HCT116 (cell line): ENCODE data around the gene VSTM2B.

Experiments used
- EZH2 ChIP-seq: fragments of 200-600 bp; sonication (generic); IDR thresholded peaks from 2 replicates; pipeline ENCODE4 v1.6.1; 2017; ENCODE audit warnings: antibody characterized with exemption, mixed run types
- JUND ChIP-seq: IDR thresholded peaks from 2 replicates; pipeline ENCODE4 v1.6.1; 2012
- POLR2A ChIP-seq: IDR thresholded peaks from 2 replicates; pipeline ENCODE4 v1.7.0; 2011; ENCODE audit warnings: borderline replicate concordance; ENCODE audit not compliant: insufficient read depth, insufficient read length; ENCODE audit errors: extremely low read depth
- POLR2AphosphoS5 ChIP-seq: IDR thresholded peaks from 2 replicates; pipeline ENCODE4 v1.6.1; 2011; ENCODE audit warnings: mild to moderate bottlenecking, low read depth, low read length, moderate library complexity
- SIN3A ChIP-seq: IDR thresholded peaks from 2 replicates; pipeline ENCODE4 v1.6.1; 2012; ENCODE audit warnings: low read depth
- SRF ChIP-seq: IDR thresholded peaks from 2 replicates; pipeline ENCODE4 v1.6.1; 2012; ENCODE audit warnings: low read depth
- TF ChIP-seq, protein P1 (sequence below), 3 experiments: fragments of 200-600 bp in 1 of 3; sonication (generic) in 1 of 3; IDR thresholded peaks in 2 of 3; conservative IDR thresholded peaks in 1 of 3; 2 replicates each; pipeline ENCODE4 v1.5.1; 2012 to 2017; ENCODE audit warnings: low read depth in 2 of 3, low read length in 2 of 3, antibody characterized with exemption in 1 of 3, borderline replicate concordance in 1 of 3, control low read depth in 1 of 3, mild to moderate bottlenecking in 1 of 3, mixed read lengths in 1 of 3, mixed run types in 1 of 3, moderate library complexity in 1 of 3; ENCODE audit not compliant: insufficient read depth in 1 of 3
- TF ChIP-seq, protein P2 (sequence below): IDR thresholded peaks from 2 replicates; pipeline ENCODE4 v1.6.1; 2012
- TF ChIP-seq, protein P3 (sequence below): IDR thresholded peaks from 2 replicates; pipeline ENCODE4 v1.6.1; 2011; ENCODE audit warnings: mild to moderate bottlenecking, low read length, moderate library complexity; ENCODE audit not compliant: insufficient replicate concordance; ENCODE audit errors: extremely low read depth

DNA sequence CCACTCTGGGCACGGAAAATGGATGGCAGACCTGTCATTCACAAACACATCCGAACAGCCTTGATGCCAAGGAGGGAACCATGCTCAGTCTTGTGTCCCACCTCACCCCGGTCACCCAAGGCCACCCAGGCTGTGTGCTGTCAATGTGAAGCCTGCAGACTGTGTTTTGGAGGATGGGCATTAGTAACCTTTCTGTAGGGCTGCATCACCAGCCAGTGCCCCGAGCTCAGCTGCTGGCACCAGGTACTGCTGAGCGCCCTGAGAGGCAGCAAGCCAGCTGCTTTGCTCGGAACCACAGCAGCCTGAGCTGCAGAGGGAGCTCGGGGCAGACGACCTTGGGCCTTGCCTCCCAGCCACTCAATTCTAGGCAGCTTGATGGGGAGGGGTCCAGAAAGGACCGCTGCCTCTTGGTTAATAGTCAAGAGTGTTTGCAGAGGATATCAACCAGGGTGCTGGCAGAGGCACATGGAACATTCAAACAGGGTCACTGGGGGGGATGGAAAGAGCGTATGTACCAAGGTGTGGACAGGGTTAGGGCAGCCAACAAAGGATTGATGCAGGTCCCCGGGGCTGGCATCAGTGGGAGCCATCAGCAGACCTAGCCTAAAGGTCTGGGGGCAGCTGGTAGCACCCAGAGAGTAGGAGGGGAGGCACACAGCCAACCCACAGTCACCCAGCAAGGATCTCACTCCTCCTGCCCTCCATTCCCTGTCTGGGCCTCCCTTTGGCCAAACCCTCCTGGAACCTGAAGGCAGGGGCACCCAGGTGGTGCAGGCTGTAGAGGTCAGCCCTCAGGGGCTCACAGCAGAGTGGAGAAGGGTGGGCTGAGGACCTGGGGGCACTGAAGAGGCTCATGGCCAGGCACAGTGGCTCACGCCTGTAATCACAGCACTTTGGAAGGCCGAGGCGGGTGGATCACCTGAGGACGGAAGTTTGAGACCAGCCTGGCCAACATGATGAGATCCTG, 8.1 kb downstream of the VSTM2B start:
- TF ChIP-seq, protein P1, sequence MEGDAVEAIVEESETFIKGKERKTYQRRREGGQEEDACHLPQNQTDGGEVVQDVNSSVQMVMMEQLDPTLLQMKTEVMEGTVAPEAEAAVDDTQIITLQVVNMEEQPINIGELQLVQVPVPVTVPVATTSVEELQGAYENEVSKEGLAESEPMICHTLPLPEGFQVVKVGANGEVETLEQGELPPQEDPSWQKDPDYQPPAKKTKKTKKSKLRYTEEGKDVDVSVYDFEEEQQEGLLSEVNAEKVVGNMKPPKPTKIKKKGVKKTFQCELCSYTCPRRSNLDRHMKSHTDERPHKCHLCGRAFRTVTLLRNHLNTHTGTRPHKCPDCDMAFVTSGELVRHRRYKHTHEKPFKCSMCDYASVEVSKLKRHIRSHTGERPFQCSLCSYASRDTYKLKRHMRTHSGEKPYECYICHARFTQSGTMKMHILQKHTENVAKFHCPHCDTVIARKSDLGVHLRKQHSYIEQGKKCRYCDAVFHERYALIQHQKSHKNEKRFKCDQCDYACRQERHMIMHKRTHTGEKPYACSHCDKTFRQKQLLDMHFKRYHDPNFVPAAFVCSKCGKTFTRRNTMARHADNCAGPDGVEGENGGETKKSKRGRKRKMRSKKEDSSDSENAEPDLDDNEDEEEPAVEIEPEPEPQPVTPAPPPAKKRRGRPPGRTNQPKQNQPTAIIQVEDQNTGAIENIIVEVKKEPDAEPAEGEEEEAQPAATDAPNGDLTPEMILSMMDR (IDR thresholded peaks at IDR 0.05 in 2 of 3, conservative IDR thresholded peaks at IDR 0.05 in 1 of 3; ENCODE audit: borderline replicate concordance in 1 of 3, insufficient read depth in 1 of 3, low read depth in 2 of 3, low read length in 2 of 3) = no peak
- no peak for TF ChIP-seq EZH2
- no peak for TF ChIP-seq JUND
- TF ChIP-seq, protein P2, sequence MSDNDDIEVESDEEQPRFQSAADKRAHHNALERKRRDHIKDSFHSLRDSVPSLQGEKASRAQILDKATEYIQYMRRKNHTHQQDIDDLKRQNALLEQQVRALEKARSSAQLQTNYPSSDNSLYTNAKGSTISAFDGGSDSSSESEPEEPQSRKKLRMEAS = no peak
- TF ChIP-seq SRF = no peak
- TF ChIP-seq SIN3A = no peak
- no peak for TF ChIP-seq POLR2AphosphoS5
- TF ChIP-seq, protein P3, sequence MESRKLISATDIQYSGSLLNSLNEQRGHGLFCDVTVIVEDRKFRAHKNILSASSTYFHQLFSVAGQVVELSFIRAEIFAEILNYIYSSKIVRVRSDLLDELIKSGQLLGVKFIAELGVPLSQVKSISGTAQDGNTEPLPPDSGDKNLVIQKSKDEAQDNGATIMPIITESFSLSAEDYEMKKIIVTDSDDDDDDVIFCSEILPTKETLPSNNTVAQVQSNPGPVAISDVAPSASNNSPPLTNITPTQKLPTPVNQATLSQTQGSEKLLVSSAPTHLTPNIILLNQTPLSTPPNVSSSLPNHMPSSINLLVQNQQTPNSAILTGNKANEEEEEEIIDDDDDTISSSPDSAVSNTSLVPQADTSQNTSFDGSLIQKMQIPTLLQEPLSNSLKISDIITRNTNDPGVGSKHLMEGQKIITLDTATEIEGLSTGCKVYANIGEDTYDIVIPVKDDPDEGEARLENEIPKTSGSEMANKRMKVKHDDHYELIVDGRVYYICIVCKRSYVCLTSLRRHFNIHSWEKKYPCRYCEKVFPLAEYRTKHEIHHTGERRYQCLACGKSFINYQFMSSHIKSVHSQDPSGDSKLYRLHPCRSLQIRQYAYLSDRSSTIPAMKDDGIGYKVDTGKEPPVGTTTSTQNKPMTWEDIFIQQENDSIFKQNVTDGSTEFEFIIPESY = no peak
- no peak for TF ChIP-seq POLR2A
